ENCODE data around the gene NOS1AP.

DNA sequence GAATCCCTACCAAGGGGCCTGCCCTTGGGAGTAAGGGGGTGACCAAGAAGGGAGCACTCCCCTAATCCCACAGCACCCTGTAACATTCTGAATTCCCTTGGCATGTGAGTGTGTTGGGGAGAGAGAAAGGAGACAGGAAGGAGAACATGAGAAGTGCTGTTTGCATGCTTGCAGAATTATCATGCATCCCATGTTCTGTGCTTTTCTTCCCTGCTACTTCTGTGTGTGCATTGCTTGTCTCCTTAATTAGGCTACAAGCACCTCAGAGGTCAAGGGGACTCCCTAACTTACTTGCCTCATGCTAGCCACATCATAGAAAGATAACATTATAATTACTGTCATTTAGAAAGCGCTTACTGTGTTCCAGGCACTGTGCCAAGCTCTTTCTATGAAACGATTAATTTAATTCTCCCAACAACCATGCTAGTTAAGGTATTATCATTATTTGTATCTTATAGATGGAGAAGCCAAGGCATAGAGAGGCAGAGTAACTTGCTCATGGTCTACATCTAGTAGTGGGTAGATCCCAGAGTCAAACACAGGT is 11.1 kb downstream of the NOS1AP start:
- no peak for TF ChIP-seq EZH2 (optimal IDR thresholded peaks at IDR 0.05; ENCODE audit: low read depth, low read length)
- TF ChIP-seq, protein P1, sequence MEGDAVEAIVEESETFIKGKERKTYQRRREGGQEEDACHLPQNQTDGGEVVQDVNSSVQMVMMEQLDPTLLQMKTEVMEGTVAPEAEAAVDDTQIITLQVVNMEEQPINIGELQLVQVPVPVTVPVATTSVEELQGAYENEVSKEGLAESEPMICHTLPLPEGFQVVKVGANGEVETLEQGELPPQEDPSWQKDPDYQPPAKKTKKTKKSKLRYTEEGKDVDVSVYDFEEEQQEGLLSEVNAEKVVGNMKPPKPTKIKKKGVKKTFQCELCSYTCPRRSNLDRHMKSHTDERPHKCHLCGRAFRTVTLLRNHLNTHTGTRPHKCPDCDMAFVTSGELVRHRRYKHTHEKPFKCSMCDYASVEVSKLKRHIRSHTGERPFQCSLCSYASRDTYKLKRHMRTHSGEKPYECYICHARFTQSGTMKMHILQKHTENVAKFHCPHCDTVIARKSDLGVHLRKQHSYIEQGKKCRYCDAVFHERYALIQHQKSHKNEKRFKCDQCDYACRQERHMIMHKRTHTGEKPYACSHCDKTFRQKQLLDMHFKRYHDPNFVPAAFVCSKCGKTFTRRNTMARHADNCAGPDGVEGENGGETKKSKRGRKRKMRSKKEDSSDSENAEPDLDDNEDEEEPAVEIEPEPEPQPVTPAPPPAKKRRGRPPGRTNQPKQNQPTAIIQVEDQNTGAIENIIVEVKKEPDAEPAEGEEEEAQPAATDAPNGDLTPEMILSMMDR (IDR thresholded peaks at IDR 0.05; ENCODE audit: low read length), result no peak
- TF ChIP-seq EZH2phosphoT487 (IDR thresholded peaks at IDR 0.05; ENCODE audit: low read length), result no peak
